Measurements from ENCODE around the gene MYOM3.

The MYOM3 gene

GRCh38 chr1:24089743-24090555 lies 22.0 kb downstream of the MYOM3 start:
- TF ChIP-seq EGR1 (IDR thresholded peaks at IDR 0.05) (no peak), CEBPB (IDR thresholded peaks at IDR 0.05) (no peak)
- TF ChIP-seq, protein P1, sequence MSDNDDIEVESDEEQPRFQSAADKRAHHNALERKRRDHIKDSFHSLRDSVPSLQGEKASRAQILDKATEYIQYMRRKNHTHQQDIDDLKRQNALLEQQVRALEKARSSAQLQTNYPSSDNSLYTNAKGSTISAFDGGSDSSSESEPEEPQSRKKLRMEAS (IDR thresholded peaks at IDR 0.05) = no peak

GRCh38 chr1:24089027-24089742 lies 22.8 kb downstream of the MYOM3 start:
- no peak for TF ChIP-seq EGR1 (IDR thresholded peaks at IDR 0.05)
- TF ChIP-seq CEBPB (IDR thresholded peaks at IDR 0.05) = no peak
- TF ChIP-seq RAD21 (IDR thresholded peaks at IDR 0.05; ENCODE audit: low read depth) = no peak
- TF ChIP-seq YY1 (IDR thresholded peaks at IDR 0.05; ENCODE audit: low read depth) = no peak
- TF ChIP-seq FOXM1 (IDR thresholded peaks at IDR 0.05; ENCODE audit: borderline replicate concordance, low read depth) = no peak
- no peak for TF ChIP-seq TCF12 (IDR thresholded peaks at IDR 0.05; ENCODE audit: low read depth)
- no peak for TF ChIP-seq TEAD4 (IDR thresholded peaks at IDR 0.05)
- no peak for TF ChIP-seq ZBTB7A (IDR thresholded peaks at IDR 0.05; ENCODE audit: low read depth)
- no peak for TF ChIP-seq REST (IDR thresholded peaks at IDR 0.05; ENCODE audit: low read depth)
- TF ChIP-seq CREB1 (IDR thresholded peaks at IDR 0.05; ENCODE audit: low read depth) = no peak
- TF ChIP-seq NFIC (IDR thresholded peaks at IDR 0.05) = no peak
- TF ChIP-seq, protein P1 (IDR thresholded peaks at IDR 0.05) = no peak
- TF ChIP-seq USF1 (IDR thresholded peaks at IDR 0.05) = no peak
- no peak for TF ChIP-seq EP300 (IDR thresholded peaks at IDR 0.05; ENCODE audit: borderline replicate concordance)
- TF ChIP-seq TAF1 (IDR thresholded peaks at IDR 0.05; ENCODE audit: low read depth) = no peak

- TF ChIP-seq TAF1 (IDR thresholded peaks at IDR 0.05; ENCODE audit: low read depth) = no peak
- no peak for TF ChIP-seq YY1 (IDR thresholded peaks at IDR 0.05; ENCODE audit: low read depth)
- no peak for TF ChIP-seq CEBPB (IDR thresholded peaks at IDR 0.05)
- TF ChIP-seq CREB1 (IDR thresholded peaks at IDR 0.05; ENCODE audit: low read depth) = no peak
- TF ChIP-seq USF1 (IDR thresholded peaks at IDR 0.05) = no peak
- no peak for TF ChIP-seq NFIC (IDR thresholded peaks at IDR 0.05)
- no peak for TF ChIP-seq EP300 (IDR thresholded peaks at IDR 0.05; ENCODE audit: borderline replicate concordance)
- TF ChIP-seq FOXM1 (IDR thresholded peaks at IDR 0.05; ENCODE audit: borderline replicate concordance, low read depth) = no peak
- no peak for TF ChIP-seq REST (IDR thresholded peaks at IDR 0.05; ENCODE audit: low read depth)
- TF ChIP-seq, protein P1 (IDR thresholded peaks at IDR 0.05) = no peak
- no peak for TF ChIP-seq TEAD4 (IDR thresholded peaks at IDR 0.05)
- no peak for TF ChIP-seq TCF12 (IDR thresholded peaks at IDR 0.05; ENCODE audit: low read depth)
- no peak for TF ChIP-seq RAD21 (IDR thresholded peaks at IDR 0.05; ENCODE audit: low read depth)
- TF ChIP-seq EGR1 (IDR thresholded peaks at IDR 0.05) = no peak
- TF ChIP-seq ZBTB7A (IDR thresholded peaks at IDR 0.05; ENCODE audit: low read depth) = no peak
These were observed 25.5 kb downstream of the MYOM3 start for GRCh38 chr1:24086466-24086865.

- TF ChIP-seq TCF12 (IDR thresholded peaks at IDR 0.05; ENCODE audit: low read depth) (no peak), EP300 (IDR thresholded peaks at IDR 0.05; ENCODE audit: borderline replicate concordance) (no peak), RAD21 (IDR thresholded peaks at IDR 0.05; ENCODE audit: low read depth) (no peak), ZBTB7A (IDR thresholded peaks at IDR 0.05; ENCODE audit: low read depth) (no peak), CREB1 (IDR thresholded peaks at IDR 0.05; ENCODE audit: low read depth) (no peak), TAF1 (IDR thresholded peaks at IDR 0.05; ENCODE audit: low read depth) (no peak), USF1 (IDR thresholded peaks at IDR 0.05) (no peak), REST (IDR thresholded peaks at IDR 0.05; ENCODE audit: low read depth) (no peak), TEAD4 (IDR thresholded peaks at IDR 0.05) (no peak), CEBPB (IDR thresholded peaks at IDR 0.05) (no peak), YY1 (IDR thresholded peaks at IDR 0.05; ENCODE audit: low read depth) (no peak), NFIC (IDR thresholded peaks at IDR 0.05) (no peak), EGR1 (IDR thresholded peaks at IDR 0.05) (no peak), FOXM1 (IDR thresholded peaks at IDR 0.05; ENCODE audit: borderline replicate concordance, low read depth) (no peak)
- TF ChIP-seq, protein P1 (IDR thresholded peaks at IDR 0.05) = no peak
These were observed 26.4 kb downstream of the MYOM3 start for GRCh38 chr1:24085546-24085945.

Measured in Ishikawa (cell line).